OCI-LY1 (cell line): ENCODE results near the gene KCTD1.

ENCODE experiments used
- H2AFZ ChIP-seq: fragments of 200-600 bp; sonication (generic), shearing (Covaris generic); 2 replicates; pipeline ENCODE4 v1.6.0; 2014; ENCODE audit warnings: antibody characterized with exemption, mild to moderate bottlenecking, low read length
- H3F3A ChIP-seq: fragments of 200-600 bp; sonication (generic), shearing (Covaris generic); 2 replicates; pipeline ENCODE4 v1.6.0; 2014; ENCODE audit warnings: mild to moderate bottlenecking, antibody characterized with exemption, low read length, moderate library complexity; ENCODE audit not compliant: insufficient read depth
- H3K27ac ChIP-seq: fragments of 200-600 bp; sonication (generic); 2 replicates; pipeline ENCODE4 v1.5.1; 2014; ENCODE audit warnings: low read length, mixed run types, mild to moderate bottlenecking, low read depth; ENCODE audit not compliant: poor library complexity, severe bottlenecking
- H3K27me3 ChIP-seq: fragments of 200-600 bp; sonication (generic); 2 replicates; pipeline ENCODE4 v1.6.0; 2014; ENCODE audit warnings: antibody characterized with exemption, mild to moderate bottlenecking, low read length, moderate library complexity; ENCODE audit not compliant: insufficient read depth
- H3K36me3 ChIP-seq: fragments of 200-600 bp; sonication (generic); 2 replicates; pipeline ENCODE4 v1.6.1; 2014; ENCODE audit warnings: mild to moderate bottlenecking, antibody characterized with exemption, low read length, moderate library complexity, mixed read lengths; ENCODE audit not compliant: insufficient read depth
- H3K4me1 ChIP-seq: fragments of 200-600 bp; sonication (generic); 2 replicates; pipeline ENCODE4 v1.5.1; 2014; ENCODE audit warnings: mild to moderate bottlenecking, low read length, moderate library complexity; ENCODE audit not compliant: insufficient read depth, severe bottlenecking
- H3K4me2 ChIP-seq: fragments of 200-600 bp; sonication (generic), shearing (Covaris generic); 2 replicates; pipeline ENCODE4 v1.6.1; 2014; ENCODE audit warnings: low read length
- H3K4me3 ChIP-seq: fragments of 200-600 bp; sonication (generic); 2 replicates; pipeline ENCODE4 v1.5.1; 2014; ENCODE audit warnings: low read length, low read depth, mild to moderate bottlenecking, mixed read lengths; ENCODE audit not compliant: poor library complexity, severe bottlenecking
- H3K79me2 ChIP-seq: fragments of 200-600 bp; shearing (Covaris generic); 2 replicates; pipeline ENCODE4 v1.6.1; 2016; ENCODE audit warnings: mixed run types, low read length, mixed read lengths; ENCODE audit not compliant: insufficient read depth
- H3K9ac ChIP-seq: fragments of 200-600 bp; sonication (generic), shearing (Covaris generic); 2 replicates; pipeline ENCODE4 v1.6.1; 2014; ENCODE audit warnings: mild to moderate bottlenecking, low read length, mixed read lengths
- H3K9me2 ChIP-seq: fragments of 200-600 bp; sonication (generic), shearing (Covaris generic); 2 replicates; pipeline ENCODE4 v1.6.1; 2014; ENCODE audit warnings: low read depth, mild to moderate bottlenecking, low read length, mixed read lengths
- H3K9me3 ChIP-seq: fragments of 200-600 bp; shearing (Covaris generic); 2 replicates; pipeline ENCODE4 v1.6.1; 2014; ENCODE audit warnings: low read length, mixed read lengths
- H4K20me1 ChIP-seq: fragments of 200-600 bp; sonication (generic), shearing (Covaris generic); 2 replicates; pipeline ENCODE4 v1.6.0; 2016; ENCODE audit warnings: mild to moderate bottlenecking, low read length; ENCODE audit not compliant: insufficient read depth
- EZH2 ChIP-seq: fragments of 200-600 bp; sonication (generic), shearing (Covaris generic); IDR thresholded peaks from 2 replicates; pipeline ENCODE4 v1.8.0; 2017; ENCODE audit warnings: borderline replicate concordance, mixed run types, mild to moderate bottlenecking, antibody characterized with exemption, low read length, moderate library complexity, mixed read lengths
- TF ChIP-seq, protein P1 (sequence below): fragments of 200-600 bp; sonication (generic), shearing (Covaris generic); IDR thresholded peaks from 2 replicates; pipeline ENCODE4 v1.5.1; 2017; ENCODE audit warnings: mild to moderate bottlenecking, antibody characterized with exemption, low read length, moderate library complexity, mixed read lengths

The KCTD1 gene

DNA sequence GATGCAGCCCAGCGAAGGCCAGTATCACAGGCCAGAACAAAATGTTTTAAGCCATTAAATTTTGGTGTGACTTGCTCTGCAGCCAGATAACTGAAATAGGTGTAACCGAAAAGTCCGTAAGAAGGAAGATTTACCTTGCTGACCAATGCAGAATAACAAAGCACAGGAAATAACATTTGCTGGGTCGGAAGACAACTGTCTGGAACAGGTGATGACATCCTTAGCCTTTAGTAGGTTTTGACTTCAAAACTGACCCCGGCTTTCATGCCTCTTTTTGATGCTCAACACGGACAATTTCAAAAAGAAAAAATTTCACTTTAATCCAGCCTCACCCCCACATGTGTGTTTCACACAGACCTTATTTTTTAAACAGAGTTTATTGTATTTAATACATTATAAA is 93.7 kb downstream of the KCTD1 start:
- Histone ChIP-seq H3K9ac (no peak overlapping the region), H3F3A (no peaks in the 10 kb centered on the region), H3K9me2 (no peaks in the 10 kb centered on the region), H3K79me2 (no peaks in the 10 kb centered on the region), H3K27me3 (no peaks in the 10 kb centered on the region), H3K27ac (no peak overlapping the region), H2AFZ (no peak overlapping the region), H3K9me3 (no peaks in the 10 kb centered on the region), H3K4me3 (no peak overlapping the region), H3K4me1 (no peaks in the 10 kb centered on the region), H4K20me1 (no peaks in the 10 kb centered on the region), H3K36me3 (no peaks in the 10 kb centered on the region), H3K4me2 (no peak overlapping the region)
- no peak for TF ChIP-seq EZH2
- TF ChIP-seq, protein P1, sequence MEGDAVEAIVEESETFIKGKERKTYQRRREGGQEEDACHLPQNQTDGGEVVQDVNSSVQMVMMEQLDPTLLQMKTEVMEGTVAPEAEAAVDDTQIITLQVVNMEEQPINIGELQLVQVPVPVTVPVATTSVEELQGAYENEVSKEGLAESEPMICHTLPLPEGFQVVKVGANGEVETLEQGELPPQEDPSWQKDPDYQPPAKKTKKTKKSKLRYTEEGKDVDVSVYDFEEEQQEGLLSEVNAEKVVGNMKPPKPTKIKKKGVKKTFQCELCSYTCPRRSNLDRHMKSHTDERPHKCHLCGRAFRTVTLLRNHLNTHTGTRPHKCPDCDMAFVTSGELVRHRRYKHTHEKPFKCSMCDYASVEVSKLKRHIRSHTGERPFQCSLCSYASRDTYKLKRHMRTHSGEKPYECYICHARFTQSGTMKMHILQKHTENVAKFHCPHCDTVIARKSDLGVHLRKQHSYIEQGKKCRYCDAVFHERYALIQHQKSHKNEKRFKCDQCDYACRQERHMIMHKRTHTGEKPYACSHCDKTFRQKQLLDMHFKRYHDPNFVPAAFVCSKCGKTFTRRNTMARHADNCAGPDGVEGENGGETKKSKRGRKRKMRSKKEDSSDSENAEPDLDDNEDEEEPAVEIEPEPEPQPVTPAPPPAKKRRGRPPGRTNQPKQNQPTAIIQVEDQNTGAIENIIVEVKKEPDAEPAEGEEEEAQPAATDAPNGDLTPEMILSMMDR, result no peak

DNA sequence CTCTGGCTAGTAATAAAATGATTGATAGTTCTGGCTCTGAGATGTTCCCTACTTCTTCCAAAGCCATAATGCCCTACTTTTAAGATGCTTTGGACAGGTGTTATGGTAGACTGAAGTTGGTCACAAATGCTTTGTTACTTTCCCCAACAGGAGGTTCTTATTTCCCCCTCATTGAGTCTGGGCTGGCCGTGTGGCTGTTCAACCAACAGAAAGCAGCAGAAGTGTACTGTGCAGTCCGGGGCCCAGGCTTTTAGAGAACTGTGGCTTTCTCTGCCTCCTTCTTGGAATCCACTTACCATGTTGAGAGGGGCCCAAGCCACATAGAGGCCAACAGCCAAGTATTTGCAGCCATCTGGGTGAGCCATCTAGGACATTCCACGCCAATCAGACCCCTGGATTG is 94.2 kb downstream of the KCTD1 start:
- TF ChIP-seq EZH2, result no peak
- TF ChIP-seq, protein P1, result no peak

DNA sequence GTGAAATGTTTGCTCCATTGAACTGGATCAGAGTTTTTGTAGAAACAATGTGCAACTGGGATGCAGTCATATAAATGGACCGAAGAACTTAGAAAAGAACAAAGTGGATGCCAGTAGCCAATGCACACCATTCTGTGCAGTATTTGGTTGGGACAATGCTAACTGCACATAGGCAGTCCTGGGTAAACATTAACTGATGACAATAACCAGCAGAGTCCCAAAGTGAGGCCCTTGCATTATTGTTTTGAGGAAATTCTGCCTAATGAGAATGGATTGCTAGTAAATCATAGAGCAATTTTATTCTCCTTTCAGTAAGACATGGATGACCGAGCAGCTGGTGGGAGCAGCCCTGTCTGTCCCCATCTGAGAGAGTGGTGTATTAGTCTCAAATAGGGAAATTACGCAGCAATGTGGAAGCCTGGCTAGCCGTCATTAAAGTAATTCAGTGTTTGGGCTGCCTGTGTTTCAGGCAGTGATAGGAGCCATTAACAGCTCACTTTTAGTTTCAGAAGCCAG is 94.9 kb downstream of the KCTD1 start:
- H3K27ac ChIP-seq, result no peak overlapping the region

More for the DNA sequence above, 94.2 kb downstream of the KCTD1 start:
- Histone ChIP-seq H3K9ac (no peak overlapping the region), H3K9me3 (no peaks in the 10 kb centered on the region), H3K4me2 (no peak overlapping the region), H3K79me2 (no peaks in the 10 kb centered on the region), H3K4me1 (no peaks in the 10 kb centered on the region), H3K36me3 (no peaks in the 10 kb centered on the region), H3K9me2 (no peaks in the 10 kb centered on the region), H4K20me1 (no peaks in the 10 kb centered on the region), H3K27me3 (no peaks in the 10 kb centered on the region), H2AFZ (no peak overlapping the region), H3K4me3 (no peak overlapping the region), H3K27ac (no peak overlapping the region), H3F3A (no peaks in the 10 kb centered on the region)

More for the DNA sequence above, 94.9 kb downstream of the KCTD1 start:
- Histone ChIP-seq H3F3A (no peaks in the 10 kb centered on the region), H3K9me3 (no peaks in the 10 kb centered on the region), H3K4me3 (no peak overlapping the region), H3K79me2 (no peaks in the 10 kb centered on the region), H3K27me3 (no peaks in the 10 kb centered on the region), H2AFZ (no peak overlapping the region), H3K4me1 (peaks cover 5% of the 10 kb centered on the region), H3K36me3 (no peaks in the 10 kb centered on the region), H4K20me1 (no peaks in the 10 kb centered on the region), H3K9ac (no peak overlapping the region), H3K4me2 (no peak overlapping the region), H3K9me2 (no peaks in the 10 kb centered on the region)
- TF ChIP-seq EZH2, result no peak
- TF ChIP-seq, protein P1, result no peak
